ENCODE measurements around the gene ULK4. TPM values are rescaled to one million over a fixed set of nuclear protein-coding genes. Genes with fewer than 3 reads are reported as not detected.
"Not testable (repeated sequence)": the region's sequence is repeated elsewhere in the genome, so short reads cannot be mapped to it uniquely, and the experiment has no call there.

ULK4 gene
- total RNA-seq, 1 experiment from 2014 or later, result 8.7 TPM

DNA sequence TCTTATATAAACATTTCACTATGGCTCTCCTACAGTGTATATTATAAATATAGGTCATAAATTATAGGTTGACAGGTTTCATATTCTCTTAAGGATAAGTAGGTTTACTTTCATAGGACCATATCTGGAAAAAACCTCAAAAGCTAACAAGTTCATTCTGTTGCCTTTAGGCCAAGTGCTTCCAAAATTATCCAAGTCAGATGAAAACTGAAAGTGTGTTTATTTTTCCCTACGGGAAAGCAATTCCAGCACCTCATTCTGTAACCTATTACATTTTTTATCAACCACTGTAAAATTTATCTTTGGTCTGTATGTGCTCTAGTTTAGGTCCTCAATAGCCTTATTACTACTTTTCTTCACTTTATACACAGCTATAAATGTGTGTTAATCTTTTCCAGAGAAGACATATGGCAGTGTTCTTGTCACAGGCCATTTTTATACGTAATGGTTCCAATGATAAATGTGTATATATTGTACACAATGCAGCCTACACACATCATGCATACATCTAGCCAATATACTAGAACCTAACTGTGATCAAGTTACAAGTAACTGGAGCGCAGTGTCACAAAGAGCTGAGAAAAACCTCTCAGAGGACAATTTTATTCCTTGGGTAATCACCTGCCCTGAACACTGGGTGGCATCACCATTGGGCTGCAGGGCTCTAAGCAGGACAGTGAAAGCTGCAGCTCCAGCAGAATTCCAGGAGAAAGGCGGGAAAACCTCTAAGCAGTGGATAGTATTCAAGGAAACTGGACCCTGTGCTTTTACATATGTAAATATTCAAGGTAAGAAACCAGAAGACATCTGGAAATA, 511.3 kb downstream of the ULK4 start:
- intact Hi-C loops (cut with micrococcal nuclease; ENCODE audit: unreplicated experiment), result no loop called here
- CTCF ChIA-PET, result no interaction called here

DNA sequence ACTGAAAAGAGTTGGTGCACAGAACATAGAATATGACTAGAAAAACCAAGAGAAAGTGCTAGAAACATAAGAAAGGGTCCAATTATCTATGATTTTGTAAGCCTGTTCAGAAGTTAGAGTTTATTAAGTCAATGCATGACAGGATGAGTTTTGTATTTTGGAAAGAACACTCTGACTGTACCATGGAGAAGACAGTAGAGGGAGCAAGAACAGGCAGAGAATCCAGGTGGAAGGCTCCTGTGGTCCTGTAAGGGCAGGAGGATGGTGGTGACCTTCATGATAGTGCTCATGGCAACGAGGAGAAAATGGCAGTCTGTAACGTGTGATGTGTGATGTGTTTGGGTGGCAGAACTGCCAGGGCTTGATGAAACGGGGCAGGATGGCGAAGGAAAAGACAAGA, 513.5 kb downstream of the ULK4 start:
- H3F3A ChIP-seq (ENCODE audit: insufficient read depth, low read depth), result no peaks in the 10 kb centered on the region
- DNase-seq, result no peak
- H3K4me1 ChIP-seq (replicated peaks; ENCODE audit: insufficient read depth), result no peaks in the 10 kb centered on the region
- H3K27me3 ChIP-seq (ENCODE audit: insufficient read depth, low read depth), result no peaks in the 10 kb centered on the region
- H3K9me3 ChIP-seq (ENCODE audit: insufficient read depth, low read depth), result no peaks in the 10 kb centered on the region
- H3K9me2 ChIP-seq (ENCODE audit: insufficient read depth), result no peaks in the 10 kb centered on the region
- H3K4me2 ChIP-seq, result no peak overlapping the region
- H3K79me2 ChIP-seq (ENCODE audit: low read depth), result no peaks in the 10 kb centered on the region
- BruUV-seq (replicated peaks), result no TSS peak
- no peaks in the 10 kb centered on the region for H3K36me3 ChIP-seq (ENCODE audit: low read depth)
- intact Hi-C loops (cut with micrococcal nuclease; ENCODE audit: unreplicated experiment), result no loop called here
- CTCF ChIA-PET, result no interaction called here
- H4K20me1 ChIP-seq (ENCODE audit: insufficient read depth), result no peaks in the 10 kb centered on the region
- H3K4me3 ChIP-seq, result no peak overlapping the region
- H2AFZ ChIP-seq, result no peak overlapping the region
- POLR2A ChIA-PET (ENCODE audit: unreplicated experiment), result no interaction called here
- H3K27ac ChIP-seq, result no peak overlapping the region
- TF ChIP-seq EZH2 (IDR thresholded peaks at IDR 0.05; ENCODE audit: low read depth), result no peak
- TF ChIP-seq, protein P1, sequence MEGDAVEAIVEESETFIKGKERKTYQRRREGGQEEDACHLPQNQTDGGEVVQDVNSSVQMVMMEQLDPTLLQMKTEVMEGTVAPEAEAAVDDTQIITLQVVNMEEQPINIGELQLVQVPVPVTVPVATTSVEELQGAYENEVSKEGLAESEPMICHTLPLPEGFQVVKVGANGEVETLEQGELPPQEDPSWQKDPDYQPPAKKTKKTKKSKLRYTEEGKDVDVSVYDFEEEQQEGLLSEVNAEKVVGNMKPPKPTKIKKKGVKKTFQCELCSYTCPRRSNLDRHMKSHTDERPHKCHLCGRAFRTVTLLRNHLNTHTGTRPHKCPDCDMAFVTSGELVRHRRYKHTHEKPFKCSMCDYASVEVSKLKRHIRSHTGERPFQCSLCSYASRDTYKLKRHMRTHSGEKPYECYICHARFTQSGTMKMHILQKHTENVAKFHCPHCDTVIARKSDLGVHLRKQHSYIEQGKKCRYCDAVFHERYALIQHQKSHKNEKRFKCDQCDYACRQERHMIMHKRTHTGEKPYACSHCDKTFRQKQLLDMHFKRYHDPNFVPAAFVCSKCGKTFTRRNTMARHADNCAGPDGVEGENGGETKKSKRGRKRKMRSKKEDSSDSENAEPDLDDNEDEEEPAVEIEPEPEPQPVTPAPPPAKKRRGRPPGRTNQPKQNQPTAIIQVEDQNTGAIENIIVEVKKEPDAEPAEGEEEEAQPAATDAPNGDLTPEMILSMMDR (conservative IDR thresholded peaks at IDR 0.05), result no peak

More for the DNA sequence above, 511.3 kb downstream of the ULK4 start:
- no peaks in the 10 kb centered on the region for H3K79me2 ChIP-seq (ENCODE audit: low read depth)
- no peak for DNase-seq
- H3K4me1 ChIP-seq (replicated peaks; ENCODE audit: insufficient read depth), result no peaks in the 10 kb centered on the region
- H3K4me3 ChIP-seq, result no peak overlapping the region
- no peaks in the 10 kb centered on the region for H3K36me3 ChIP-seq (ENCODE audit: low read depth)
- BruUV-seq (replicated peaks), result no TSS peak
- POLR2A ChIA-PET (ENCODE audit: unreplicated experiment), result no interaction called here
- no peaks in the 10 kb centered on the region for H3K9me3 ChIP-seq (ENCODE audit: insufficient read depth, low read depth)
- H4K20me1 ChIP-seq (ENCODE audit: insufficient read depth), result no peaks in the 10 kb centered on the region
- H3K27ac ChIP-seq, result no peak overlapping the region
- H3K27me3 ChIP-seq (ENCODE audit: insufficient read depth, low read depth), result no peaks in the 10 kb centered on the region
- H2AFZ ChIP-seq, result no peak overlapping the region
- H3K9me2 ChIP-seq (ENCODE audit: insufficient read depth), result no peaks in the 10 kb centered on the region
- TF ChIP-seq, protein P1 (conservative IDR thresholded peaks at IDR 0.05), result no peak; the same call in 1 of the 2 replicates
- no peak for TF ChIP-seq EZH2 (IDR thresholded peaks at IDR 0.05; ENCODE audit: low read depth)
- no peaks in the 10 kb centered on the region for H3F3A ChIP-seq (ENCODE audit: insufficient read depth, low read depth)
- H3K4me2 ChIP-seq, result no peak overlapping the region

GRCh38 chr3:41447701-41448100, 514.2 kb downstream of the ULK4 start:
- H3K9me3 ChIP-seq (ENCODE audit: insufficient read depth, low read depth), result no peaks in the 10 kb centered on the region
- no peak overlapping the region for H2AFZ ChIP-seq
- ChIA-PET POLR2A (ENCODE audit: unreplicated experiment) (no interaction called here), CTCF (no interaction called here)
- no peaks in the 10 kb centered on the region for H3K79me2 ChIP-seq (ENCODE audit: low read depth)
- no TSS peak for BruUV-seq (replicated peaks)
- H3K27ac ChIP-seq, result no peak overlapping the region
- DNase-seq, result no peak
- H3K27me3 ChIP-seq (ENCODE audit: insufficient read depth, low read depth), result no peaks in the 10 kb centered on the region
- H3K36me3 ChIP-seq (ENCODE audit: low read depth), result no peaks in the 10 kb centered on the region
- H3K4me1 ChIP-seq (replicated peaks; ENCODE audit: insufficient read depth), result no peaks in the 10 kb centered on the region
- intact Hi-C loops (cut with micrococcal nuclease; ENCODE audit: unreplicated experiment), result no loop called here
- H3K9me2 ChIP-seq (ENCODE audit: insufficient read depth), result no peaks in the 10 kb centered on the region
- H4K20me1 ChIP-seq (ENCODE audit: insufficient read depth), result no peaks in the 10 kb centered on the region
- H3K4me2 ChIP-seq, result no peak overlapping the region
- no peak overlapping the region for H3K4me3 ChIP-seq
- H3F3A ChIP-seq (ENCODE audit: insufficient read depth, low read depth), result no peaks in the 10 kb centered on the region
- no peak for TF ChIP-seq EZH2 (IDR thresholded peaks at IDR 0.05; ENCODE audit: low read depth)
- TF ChIP-seq, protein P1 (conservative IDR thresholded peaks at IDR 0.05), result no peak

DNA sequence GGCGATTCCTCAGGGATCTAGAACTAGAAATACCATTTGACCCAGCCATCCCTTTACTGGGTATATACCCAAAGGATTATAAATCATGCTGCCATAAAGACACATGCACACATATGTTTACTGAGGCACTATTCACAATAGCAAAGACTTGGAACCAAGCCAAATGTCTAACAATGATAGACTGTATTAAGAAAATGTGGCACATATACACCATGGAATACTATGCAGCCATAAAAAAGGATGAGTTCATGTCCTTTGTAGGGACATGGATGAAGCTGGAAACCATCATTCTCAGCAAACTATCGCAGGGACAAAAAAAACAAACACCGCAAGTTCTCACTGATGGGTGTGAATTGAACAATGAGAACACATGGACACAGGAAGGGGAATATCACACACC, 515.6 kb downstream of the ULK4 start:
- H3K9me3 ChIP-seq (ENCODE audit: insufficient read depth, low read depth); CTCF ChIA-PET; H3F3A ChIP-seq (ENCODE audit: insufficient read depth, low read depth); H4K20me1 ChIP-seq (ENCODE audit: insufficient read depth); H3K4me1 ChIP-seq (replicated peaks; ENCODE audit: insufficient read depth); POLR2A ChIA-PET (ENCODE audit: unreplicated experiment); H3K9me2 ChIP-seq (ENCODE audit: insufficient read depth); H2AFZ ChIP-seq; intact Hi-C loops (cut with micrococcal nuclease; ENCODE audit: unreplicated experiment); BruUV-seq (replicated peaks); H3K4me2 ChIP-seq; DNase-seq; H3K4me3 ChIP-seq; H3K36me3 ChIP-seq (ENCODE audit: low read depth); H3K27ac ChIP-seq; H3K27me3 ChIP-seq (ENCODE audit: insufficient read depth, low read depth); H3K79me2 ChIP-seq (ENCODE audit: low read depth): not testable (repeated sequence)
